ENCODE results near the gene SLC30A7.

SLC30A7 gene

DNA sequence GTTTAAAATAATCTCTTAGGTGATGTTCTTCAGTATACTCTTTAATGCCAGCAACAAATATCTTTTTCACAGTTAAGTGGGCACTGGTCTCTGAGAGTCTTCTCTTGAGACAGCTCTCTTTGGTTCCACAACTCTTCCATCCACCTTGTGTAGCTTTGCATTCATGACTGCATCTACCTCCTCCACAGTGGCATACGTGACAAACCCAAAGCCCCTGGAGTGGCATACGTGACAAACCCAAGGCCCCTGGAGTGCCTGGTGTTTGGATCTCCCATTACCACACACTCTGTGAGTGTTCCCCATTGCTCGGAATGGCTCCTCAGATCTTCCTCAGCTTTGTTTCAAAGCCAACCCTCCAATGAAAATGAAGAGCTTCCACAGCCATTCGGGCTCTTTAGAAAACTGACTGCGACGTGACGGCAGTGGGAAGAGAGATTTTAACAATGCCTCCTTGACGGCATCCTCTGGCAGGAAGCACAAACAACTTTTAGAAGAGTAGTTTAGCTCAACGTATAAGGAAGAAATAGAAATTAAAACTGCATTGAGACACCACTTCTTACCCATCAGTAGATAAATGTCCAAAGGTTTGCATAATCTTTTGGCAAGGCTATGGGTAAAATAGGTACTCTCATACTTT lies 45.8 kb downstream of the SLC30A7 start:
- no peak for TF ChIP-seq TAF1 (IDR thresholded peaks at IDR 0.05; ENCODE audit: borderline replicate concordance, insufficient read depth, low read length)
- TF ChIP-seq FOXP2 (optimal IDR thresholded peaks at IDR 0.05; ENCODE audit: borderline replicate concordance, extremely low read depth, extremely low read length, insufficient read depth) = no peak
- TF ChIP-seq SIN3A (IDR thresholded peaks at IDR 0.05; ENCODE audit: borderline replicate concordance, insufficient read depth, low read length) = no peak
- no peak for TF ChIP-seq POLR2AphosphoS5 (IDR thresholded peaks at IDR 0.05; ENCODE audit: low read depth, low read length)
- TF ChIP-seq, protein P1, sequence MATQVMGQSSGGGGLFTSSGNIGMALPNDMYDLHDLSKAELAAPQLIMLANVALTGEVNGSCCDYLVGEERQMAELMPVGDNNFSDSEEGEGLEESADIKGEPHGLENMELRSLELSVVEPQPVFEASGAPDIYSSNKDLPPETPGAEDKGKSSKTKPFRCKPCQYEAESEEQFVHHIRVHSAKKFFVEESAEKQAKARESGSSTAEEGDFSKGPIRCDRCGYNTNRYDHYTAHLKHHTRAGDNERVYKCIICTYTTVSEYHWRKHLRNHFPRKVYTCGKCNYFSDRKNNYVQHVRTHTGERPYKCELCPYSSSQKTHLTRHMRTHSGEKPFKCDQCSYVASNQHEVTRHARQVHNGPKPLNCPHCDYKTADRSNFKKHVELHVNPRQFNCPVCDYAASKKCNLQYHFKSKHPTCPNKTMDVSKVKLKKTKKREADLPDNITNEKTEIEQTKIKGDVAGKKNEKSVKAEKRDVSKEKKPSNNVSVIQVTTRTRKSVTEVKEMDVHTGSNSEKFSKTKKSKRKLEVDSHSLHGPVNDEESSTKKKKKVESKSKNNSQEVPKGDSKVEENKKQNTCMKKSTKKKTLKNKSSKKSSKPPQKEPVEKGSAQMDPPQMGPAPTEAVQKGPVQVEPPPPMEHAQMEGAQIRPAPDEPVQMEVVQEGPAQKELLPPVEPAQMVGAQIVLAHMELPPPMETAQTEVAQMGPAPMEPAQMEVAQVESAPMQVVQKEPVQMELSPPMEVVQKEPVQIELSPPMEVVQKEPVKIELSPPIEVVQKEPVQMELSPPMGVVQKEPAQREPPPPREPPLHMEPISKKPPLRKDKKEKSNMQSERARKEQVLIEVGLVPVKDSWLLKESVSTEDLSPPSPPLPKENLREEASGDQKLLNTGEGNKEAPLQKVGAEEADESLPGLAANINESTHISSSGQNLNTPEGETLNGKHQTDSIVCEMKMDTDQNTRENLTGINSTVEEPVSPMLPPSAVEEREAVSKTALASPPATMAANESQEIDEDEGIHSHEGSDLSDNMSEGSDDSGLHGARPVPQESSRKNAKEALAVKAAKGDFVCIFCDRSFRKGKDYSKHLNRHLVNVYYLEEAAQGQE (IDR thresholded peaks at IDR 0.05; ENCODE audit: insufficient read depth in 1 of 2, low read depth in 2 of 2, low read length in 2 of 2) = no peak

DNA sequence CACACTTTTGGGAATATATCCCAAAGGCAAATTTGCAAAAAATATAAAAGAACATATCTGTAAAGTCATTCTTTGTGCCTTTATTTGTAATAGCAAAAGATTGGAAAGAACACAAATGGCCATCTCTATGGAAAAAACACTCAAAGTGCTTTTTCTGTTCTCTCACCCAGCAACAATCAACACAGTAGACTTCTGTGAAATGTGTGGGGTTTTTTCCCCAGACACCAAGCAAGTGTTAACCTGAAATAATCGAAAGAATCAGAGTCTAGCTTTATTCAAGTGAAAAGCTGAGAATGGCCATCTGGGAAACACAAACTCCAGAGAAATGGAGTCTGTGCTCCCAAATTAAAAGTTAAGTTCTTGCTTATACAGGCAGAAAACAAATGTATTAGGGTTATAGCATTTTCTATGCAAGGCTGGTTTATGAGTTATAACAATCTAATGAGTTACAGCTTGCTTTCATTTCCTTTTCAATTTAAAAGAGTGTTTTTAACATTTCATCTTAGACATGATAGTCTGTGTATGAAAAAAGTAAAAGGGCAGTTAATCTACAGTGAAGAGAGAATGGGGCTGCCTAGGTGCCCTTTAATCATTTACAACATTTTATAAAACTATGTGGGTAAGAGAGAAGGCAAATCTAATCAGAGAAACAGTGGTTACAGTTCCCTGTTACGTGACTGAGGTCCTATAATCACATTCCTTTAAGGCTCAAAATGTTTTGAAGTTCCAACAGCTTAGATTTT lies 46.6 kb downstream of the SLC30A7 start:
- TF ChIP-seq, protein P1 (IDR thresholded peaks at IDR 0.05; ENCODE audit: insufficient read depth in 1 of 2, low read depth in 2 of 2, low read length in 2 of 2) = no peak
- no peak for TF ChIP-seq TAF1 (IDR thresholded peaks at IDR 0.05; ENCODE audit: borderline replicate concordance, insufficient read depth, low read length)
- TF ChIP-seq POLR2AphosphoS5 (IDR thresholded peaks at IDR 0.05; ENCODE audit: low read depth, low read length) = no peak
- no peak for TF ChIP-seq FOXP2 (optimal IDR thresholded peaks at IDR 0.05; ENCODE audit: borderline replicate concordance, extremely low read depth, extremely low read length, insufficient read depth)
- no peak for TF ChIP-seq SIN3A (IDR thresholded peaks at IDR 0.05; ENCODE audit: borderline replicate concordance, insufficient read depth, low read length)

DNA sequence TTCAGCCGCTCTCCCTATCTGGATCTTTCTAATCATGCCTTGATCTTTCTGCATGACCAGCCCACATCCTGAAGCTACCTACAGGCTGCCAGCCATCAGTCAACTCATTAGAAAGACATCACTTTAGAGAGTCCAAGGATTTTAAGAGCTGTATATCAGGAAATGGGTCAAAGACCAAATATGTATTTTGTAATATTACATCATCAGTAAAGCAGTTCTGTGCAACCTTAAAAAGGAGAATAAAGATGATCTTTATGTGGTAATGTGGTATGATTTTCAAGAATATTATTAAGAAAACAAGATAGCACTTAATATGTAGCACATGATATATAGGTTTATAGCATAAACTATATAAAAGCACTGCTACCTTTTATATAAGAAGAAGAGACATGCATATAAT lies 47.6 kb downstream of the SLC30A7 start:
- TF ChIP-seq POLR2AphosphoS5 (IDR thresholded peaks at IDR 0.05; ENCODE audit: low read depth, low read length) (no peak), SIN3A (IDR thresholded peaks at IDR 0.05; ENCODE audit: borderline replicate concordance, insufficient read depth, low read length) (no peak)

DNA sequence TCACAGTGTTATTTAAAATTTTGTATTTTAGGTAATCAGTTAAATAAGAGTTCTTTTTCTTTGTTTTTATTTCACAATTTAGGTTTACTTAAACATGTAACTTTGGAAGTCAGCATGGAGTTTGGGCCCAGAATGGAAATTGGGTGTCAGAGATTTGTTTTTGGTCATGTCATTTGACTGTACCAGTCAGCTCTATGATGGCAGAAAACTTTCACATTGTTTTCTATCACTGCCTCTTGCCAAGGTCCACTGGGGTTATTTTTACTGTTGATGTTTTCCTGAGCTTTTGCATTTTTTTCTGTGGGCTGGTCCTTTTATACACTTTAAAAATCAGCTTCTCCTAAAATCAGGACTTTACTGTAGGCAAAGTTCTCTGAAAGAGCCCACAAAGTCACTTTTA lies 54.4 kb downstream of the SLC30A7 start:
- TF ChIP-seq TAF1 (IDR thresholded peaks at IDR 0.05; ENCODE audit: borderline replicate concordance, insufficient read depth, low read length) = no peak
- TF ChIP-seq FOXP2 (optimal IDR thresholded peaks at IDR 0.05; ENCODE audit: borderline replicate concordance, extremely low read depth, extremely low read length, insufficient read depth) = no peak
- TF ChIP-seq, protein P1 (IDR thresholded peaks at IDR 0.05; ENCODE audit: insufficient read depth in 1 of 2, low read depth in 2 of 2, low read length in 2 of 2) = no peak
- TF ChIP-seq SIN3A (IDR thresholded peaks at IDR 0.05; ENCODE audit: borderline replicate concordance, insufficient read depth, low read length) = no peak
- no peak for TF ChIP-seq POLR2AphosphoS5 (IDR thresholded peaks at IDR 0.05; ENCODE audit: low read depth, low read length)

DNA sequence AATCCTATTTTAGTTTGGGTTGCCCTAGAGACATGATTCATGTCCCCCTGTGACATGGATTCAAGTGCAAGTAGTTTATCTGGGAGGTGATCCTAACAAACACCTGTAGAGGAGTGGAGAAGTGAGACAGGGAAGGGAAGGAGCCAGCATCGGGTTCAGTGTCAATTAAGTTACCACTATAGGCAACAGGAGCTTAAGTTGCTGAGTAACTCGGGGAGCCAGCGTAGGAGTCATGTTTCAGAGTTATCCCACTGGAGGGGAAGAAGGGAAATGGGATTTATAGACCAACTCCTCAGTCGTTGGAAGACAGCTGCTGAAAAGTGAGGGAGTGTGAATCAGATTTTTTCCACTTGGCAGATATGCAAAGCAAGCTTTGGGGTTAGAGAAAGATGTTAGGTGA lies 54.9 kb downstream of the SLC30A7 start:
- TF ChIP-seq TAF1 (IDR thresholded peaks at IDR 0.05; ENCODE audit: borderline replicate concordance, insufficient read depth, low read length) = no peak
- TF ChIP-seq SIN3A (IDR thresholded peaks at IDR 0.05; ENCODE audit: borderline replicate concordance, insufficient read depth, low read length) = no peak
- TF ChIP-seq POLR2AphosphoS5 (IDR thresholded peaks at IDR 0.05; ENCODE audit: low read depth, low read length) = no peak
- TF ChIP-seq FOXP2 (optimal IDR thresholded peaks at IDR 0.05; ENCODE audit: borderline replicate concordance, extremely low read depth, extremely low read length, insufficient read depth) = no peak
- TF ChIP-seq, protein P1 (IDR thresholded peaks at IDR 0.05; ENCODE audit: insufficient read depth in 1 of 2, low read depth in 2 of 2, low read length in 2 of 2) = no peak

All from PFSK-1 (cell line).